Chondrocyte (in vitro differentiated cells): ENCODE results near the gene ENAM. TPM values are rescaled to one million over a fixed set of nuclear protein-coding genes. Genes with fewer than 3 reads are reported as not detected.

Source experiments
- DNase-seq: peaks from one replicate; pipeline ENCODE4 v3.0.0; 2021; ENCODE audit warnings: mixed read lengths, low spot score
- H3K27ac Mint-ChIP-seq: one replicate; pipeline ENCODE4 v1.8.0; 2021; ENCODE audit warnings: mild to moderate bottlenecking, moderate library complexity, mixed read lengths; ENCODE audit not compliant: unreplicated experiment
- H3K27me3 Mint-ChIP-seq: 2 replicates; pipeline ENCODE4 v1.8.0; 2021; ENCODE audit warnings: low read depth, mixed read lengths
- H3K36me3 Mint-ChIP-seq: 2 replicates; pipeline ENCODE4 v1.8.0; 2021; ENCODE audit warnings: low read depth, mixed read lengths
- H3K4me1 Mint-ChIP-seq: 2 replicates; pipeline ENCODE4 v1.8.0; 2021; ENCODE audit warnings: low read depth, mild to moderate bottlenecking, mixed read lengths
- H3K4me3 Mint-ChIP-seq: one replicate; pipeline ENCODE4 v1.8.0; 2021; ENCODE audit warnings: mild to moderate bottlenecking, moderate library complexity, mixed read lengths; ENCODE audit not compliant: unreplicated experiment
- H3K9me3 Mint-ChIP-seq: 2 replicates; pipeline ENCODE4 v1.8.0; 2021; ENCODE audit warnings: low read depth, mixed read lengths
- total RNA-seq: library from RNA; stranded (reverse); gene quantifications from 3 replicates; pipeline ENCODE4 v1.2.1, GENCODE V29; 2021
- TF ChIP-seq, protein P1 (sequence below): fragments of 200-600 bp; sonication (generic); IDR thresholded peaks from 2 replicates; pipeline ENCODE4 v1.5.0; 2021; ENCODE audit warnings: antibody characterized with exemption, mild to moderate bottlenecking, moderate library complexity

The ENAM gene
- total RNA-seq, 1 donor from 2014 or later: not detected

- DNase-seq: no peak
- no peaks in the 10 kb centered on the region for H3K9me3 Mint-ChIP-seq
- peaks cover 23% of the 10 kb centered on the region for H3K27me3 Mint-ChIP-seq
- TF ChIP-seq, protein P1, sequence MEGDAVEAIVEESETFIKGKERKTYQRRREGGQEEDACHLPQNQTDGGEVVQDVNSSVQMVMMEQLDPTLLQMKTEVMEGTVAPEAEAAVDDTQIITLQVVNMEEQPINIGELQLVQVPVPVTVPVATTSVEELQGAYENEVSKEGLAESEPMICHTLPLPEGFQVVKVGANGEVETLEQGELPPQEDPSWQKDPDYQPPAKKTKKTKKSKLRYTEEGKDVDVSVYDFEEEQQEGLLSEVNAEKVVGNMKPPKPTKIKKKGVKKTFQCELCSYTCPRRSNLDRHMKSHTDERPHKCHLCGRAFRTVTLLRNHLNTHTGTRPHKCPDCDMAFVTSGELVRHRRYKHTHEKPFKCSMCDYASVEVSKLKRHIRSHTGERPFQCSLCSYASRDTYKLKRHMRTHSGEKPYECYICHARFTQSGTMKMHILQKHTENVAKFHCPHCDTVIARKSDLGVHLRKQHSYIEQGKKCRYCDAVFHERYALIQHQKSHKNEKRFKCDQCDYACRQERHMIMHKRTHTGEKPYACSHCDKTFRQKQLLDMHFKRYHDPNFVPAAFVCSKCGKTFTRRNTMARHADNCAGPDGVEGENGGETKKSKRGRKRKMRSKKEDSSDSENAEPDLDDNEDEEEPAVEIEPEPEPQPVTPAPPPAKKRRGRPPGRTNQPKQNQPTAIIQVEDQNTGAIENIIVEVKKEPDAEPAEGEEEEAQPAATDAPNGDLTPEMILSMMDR: no peak
- H3K27ac Mint-ChIP-seq: no peak overlapping the region
- peaks cover 10% of the 10 kb centered on the region for H3K4me1 Mint-ChIP-seq
- H3K4me3 Mint-ChIP-seq: no peak overlapping the region
- no peaks in the 10 kb centered on the region for H3K36me3 Mint-ChIP-seq
Measured at GRCh38 chr4:70670332-70671014, 41.9 kb downstream of the ENAM start.

GRCh38 chr4:70671091-70671490 lies 42.5 kb downstream of the ENAM start:
- DNase-seq: no peak
- H3K27me3 Mint-ChIP-seq: peaks cover 27% of the 10 kb centered on the region
- H3K36me3 Mint-ChIP-seq: no peaks in the 10 kb centered on the region
- H3K4me3 Mint-ChIP-seq: no peak overlapping the region
- peaks cover 10% of the 10 kb centered on the region for H3K4me1 Mint-ChIP-seq
- H3K27ac Mint-ChIP-seq: no peak overlapping the region
- no peaks in the 10 kb centered on the region for H3K9me3 Mint-ChIP-seq
- TF ChIP-seq, protein P1: no peak

DNA sequence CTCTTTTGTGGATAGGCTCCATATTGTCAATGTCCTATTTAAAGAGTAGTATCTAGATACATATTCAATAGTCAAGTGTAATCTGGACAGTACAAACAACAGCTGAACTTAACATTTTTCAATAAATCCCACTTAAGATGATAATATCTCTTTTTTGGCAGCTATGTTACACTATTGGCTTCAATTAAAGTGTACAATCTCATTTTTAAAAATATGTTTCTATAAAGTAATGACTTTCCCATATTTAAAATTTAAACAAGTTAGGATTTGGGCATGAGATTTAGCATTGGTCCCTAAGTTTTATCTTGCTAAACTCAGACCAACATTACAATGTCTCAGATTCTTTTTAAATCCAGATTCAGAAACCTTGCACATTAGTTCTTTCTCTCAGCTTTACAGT lies 45.6 kb downstream of the ENAM start:
- TF ChIP-seq, protein P1: no peak
- H3K4me3 Mint-ChIP-seq: no peak overlapping the region
- no peaks in the 10 kb centered on the region for H3K9me3 Mint-ChIP-seq
- no peak for DNase-seq
- H3K27ac Mint-ChIP-seq: no peak overlapping the region
- no peaks in the 10 kb centered on the region for H3K36me3 Mint-ChIP-seq
- peaks cover 30% of the 10 kb centered on the region for H3K27me3 Mint-ChIP-seq
- H3K4me1 Mint-ChIP-seq: no peaks in the 10 kb centered on the region

GRCh38 chr4:70674731-70675130 lies 46.2 kb downstream of the ENAM start:
- no peaks in the 10 kb centered on the region for H3K36me3 Mint-ChIP-seq
- no peak overlapping the region for H3K4me3 Mint-ChIP-seq
- TF ChIP-seq, protein P1: no peak
- no peak overlapping the region for H3K27ac Mint-ChIP-seq
- peaks cover 34% of the 10 kb centered on the region for H3K27me3 Mint-ChIP-seq
- H3K4me1 Mint-ChIP-seq: no peaks in the 10 kb centered on the region
- DNase-seq: no peak
- H3K9me3 Mint-ChIP-seq: no peaks in the 10 kb centered on the region

- DNase-seq: no peak
- Mint-ChIP-seq H3K36me3 (no peaks in the 10 kb centered on the region), H3K27me3 (peaks cover 22% of the 10 kb centered on the region), H3K9me3 (no peaks in the 10 kb centered on the region), H3K27ac (no peak overlapping the region), H3K4me3 (no peak overlapping the region), H3K4me1 (no peaks in the 10 kb centered on the region)
- TF ChIP-seq, protein P1: no peak
Measured at GRCh38 chr4:70676554-70677090, 48.1 kb downstream of the ENAM start.
